Measurements from ENCODE around the gene DYNC1LI2.

DNA sequence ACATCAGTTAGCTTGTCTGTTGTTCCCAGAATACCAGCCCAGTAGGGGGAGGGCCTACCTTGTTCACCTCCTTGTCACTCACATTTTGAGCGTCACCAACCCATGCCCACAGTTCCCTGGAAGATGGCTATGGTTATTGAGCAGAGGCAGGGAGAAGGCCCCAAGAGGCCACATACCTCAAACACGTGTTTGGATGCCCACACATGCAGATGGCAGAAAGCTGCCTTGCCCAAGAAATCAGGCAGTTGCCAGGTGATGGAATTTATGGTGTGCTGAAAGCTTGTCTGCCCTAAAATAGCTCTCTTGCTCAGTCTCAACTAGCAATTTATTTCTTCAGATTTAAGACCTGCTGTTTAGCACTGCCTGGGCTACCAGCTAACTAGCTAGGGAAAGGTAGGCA is 38.3 kb downstream of the DYNC1LI2 start:
- TF ChIP-seq EZH2 (IDR thresholded peaks at IDR 0.05; ENCODE audit: insufficient read depth, poor library complexity, severe bottlenecking) (no peak), EZH2phosphoT487 (IDR thresholded peaks at IDR 0.05; ENCODE audit: insufficient read depth, low read depth) (no peak)

All from GM23248 (cell line).